Stimulated activated CD8-positive, alpha-beta memory T cell treated with anti-CD3 and anti-CD28 coated beads, Interleukin-2, amount 100 ng/mL, for 1 hour (primary cell): ENCODE measurements around the gene ZBTB18.

Source experiments
- DNase-seq, 2 donors: peaks; one replicate each; pipeline ENCODE4 v3.0.0-alpha.2; 2020; ENCODE audit warnings: low read depth in 2 of 2

Gene ZBTB18

DNA sequence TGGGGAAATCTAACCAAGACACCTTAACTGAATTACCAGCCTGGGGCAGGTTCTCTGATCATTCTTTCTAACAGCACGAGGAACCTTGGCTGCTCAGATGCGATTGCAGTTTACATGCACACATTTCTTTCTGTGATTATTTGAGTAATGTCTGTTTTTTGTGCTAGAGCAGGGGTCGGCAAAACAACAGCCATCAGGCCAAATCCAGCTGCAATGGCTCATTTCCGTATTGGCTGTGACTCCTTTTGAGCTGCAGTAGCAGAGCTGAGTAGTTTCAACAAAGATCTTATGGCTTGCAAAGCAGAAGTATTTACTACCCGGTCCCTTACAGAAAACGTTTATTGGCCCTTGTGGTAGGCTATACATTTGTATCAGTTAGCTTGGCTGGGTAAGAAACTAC is 37.1 kb downstream of the ZBTB18 start:
- no peak for DNase-seq

DNA sequence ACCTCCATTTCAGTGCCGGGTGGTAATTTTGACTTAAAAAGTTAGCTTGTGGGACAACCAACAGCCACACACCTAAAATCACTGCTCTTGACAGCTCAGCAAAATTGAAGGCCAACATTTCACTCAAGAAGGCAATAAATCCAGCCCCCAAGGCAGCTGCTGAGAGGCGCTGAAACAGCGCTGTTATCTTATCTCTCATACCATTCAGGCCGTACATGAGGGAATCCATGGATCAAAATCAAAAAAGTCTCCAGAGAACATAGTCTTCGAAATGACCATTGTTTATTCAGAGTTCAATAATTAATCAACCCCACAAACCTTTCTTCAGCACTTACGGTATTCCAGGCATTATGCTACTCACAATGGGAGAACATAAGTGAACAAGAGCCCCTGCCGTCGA is 38.5 kb downstream of the ZBTB18 start:
- no peak for DNase-seq

GRCh38 chr1:244090645-244091044 is 39.6 kb downstream of the ZBTB18 start:
- no peak for DNase-seq

GRCh38 chr1:244092293-244092963 is 41.3 kb downstream of the ZBTB18 start:
- no peak for DNase-seq

- no peak for DNase-seq
These were observed 42.0 kb downstream of the ZBTB18 start for GRCh38 chr1:244092964-244093638.

- DNase-seq = no peak
These were observed 43.9 kb downstream of the ZBTB18 start for GRCh38 chr1:244094880-244095528.

DNA sequence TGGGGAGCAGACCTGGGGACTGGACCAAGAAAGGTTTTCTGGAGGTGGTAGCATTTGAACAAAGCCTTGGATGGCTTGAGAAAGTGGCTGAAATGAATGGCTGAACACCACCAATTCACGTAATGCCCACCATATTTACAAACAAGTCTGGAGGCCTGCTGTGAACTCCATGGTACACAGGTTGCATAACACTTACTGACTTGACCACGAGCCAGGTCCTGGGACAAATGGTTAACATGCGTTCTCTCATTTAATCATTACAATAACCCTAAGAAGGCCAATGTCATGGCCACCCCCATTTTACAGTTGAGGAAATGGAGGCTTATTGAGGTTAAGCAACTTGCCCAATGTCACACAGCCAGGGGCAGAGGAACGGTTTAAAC is 44.4 kb downstream of the ZBTB18 start:
- no peak for DNase-seq

GRCh38 chr1:244096066-244096610 is 45.1 kb downstream of the ZBTB18 start:
- no peak for DNase-seq

GRCh38 chr1:244096691-244097090 is 45.6 kb downstream of the ZBTB18 start:
- DNase-seq = no peak

DNA sequence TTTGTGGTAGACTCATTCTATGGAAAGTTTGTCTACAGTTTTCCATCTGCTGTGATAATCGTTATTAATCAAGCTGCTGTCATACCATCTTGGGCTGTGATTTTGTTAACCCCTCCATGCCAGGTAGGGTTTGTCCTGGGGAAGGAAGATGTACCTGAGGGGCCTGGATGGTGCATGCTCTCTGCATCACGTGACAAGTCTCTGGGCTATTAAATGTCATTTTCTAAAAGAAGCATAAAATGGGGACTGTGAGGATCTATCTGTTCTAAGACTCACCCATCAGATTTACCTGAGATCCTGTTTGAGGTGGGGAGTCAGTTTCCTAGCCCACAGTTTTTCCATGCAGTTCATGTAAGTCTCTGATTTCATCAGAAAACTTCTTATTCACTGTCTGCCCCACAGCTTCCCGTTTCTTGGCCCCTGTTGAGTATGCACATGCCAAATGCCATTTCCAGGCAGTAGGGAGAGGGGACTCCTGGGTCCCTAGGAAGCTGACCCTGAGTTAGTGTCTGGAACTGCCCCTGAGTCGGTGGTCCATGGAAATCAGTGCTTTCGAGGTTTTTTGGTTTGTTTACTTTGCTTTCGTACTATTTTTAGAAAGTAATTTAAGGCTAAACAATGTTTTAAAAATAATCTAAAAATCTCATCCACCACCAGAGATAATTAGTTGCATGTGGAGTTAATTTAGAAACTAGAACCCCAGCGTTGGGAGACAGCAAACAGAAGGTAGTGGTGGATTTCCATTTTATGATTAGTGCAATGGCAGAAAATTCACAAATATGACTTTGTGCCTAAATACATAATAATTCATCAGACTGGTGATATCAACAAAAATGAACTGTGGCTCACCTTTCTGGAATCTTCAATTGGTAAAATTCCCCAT is 46.7 kb downstream of the ZBTB18 start:
- DNase-seq = no peak

DNA sequence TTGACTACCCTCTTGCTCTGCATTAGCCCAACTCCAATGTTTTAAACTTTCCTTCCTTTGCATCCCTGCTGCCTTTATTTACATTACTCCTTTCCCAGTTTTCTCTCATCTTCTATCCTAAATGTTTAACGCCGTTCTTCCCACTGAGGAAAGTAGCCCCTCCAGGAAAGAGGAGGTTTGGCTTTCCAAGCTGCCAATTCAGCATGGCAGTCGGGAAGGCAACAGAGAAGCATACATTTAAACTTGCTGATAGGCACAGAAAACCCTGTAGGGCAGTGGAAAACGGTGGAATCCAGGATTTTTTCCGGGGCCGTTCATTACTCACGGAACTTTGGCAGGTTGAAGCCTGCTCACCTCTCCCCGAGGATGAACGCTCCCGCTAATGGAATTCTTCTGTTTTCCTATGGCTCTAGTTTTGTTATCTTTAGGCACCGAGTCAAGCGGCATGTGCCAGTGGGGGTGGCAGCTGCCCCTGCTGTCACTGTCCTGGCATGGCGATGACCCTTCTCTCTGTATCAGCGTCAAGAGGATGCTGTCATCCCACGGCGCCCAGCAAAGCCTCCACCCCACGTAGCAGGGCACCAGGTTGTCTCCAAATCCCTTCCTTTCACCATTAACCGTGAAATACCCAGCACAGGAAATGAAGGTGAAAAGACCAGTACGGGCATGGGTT is 48.3 kb downstream of the ZBTB18 start:
- DNase-seq = no peak

DNA sequence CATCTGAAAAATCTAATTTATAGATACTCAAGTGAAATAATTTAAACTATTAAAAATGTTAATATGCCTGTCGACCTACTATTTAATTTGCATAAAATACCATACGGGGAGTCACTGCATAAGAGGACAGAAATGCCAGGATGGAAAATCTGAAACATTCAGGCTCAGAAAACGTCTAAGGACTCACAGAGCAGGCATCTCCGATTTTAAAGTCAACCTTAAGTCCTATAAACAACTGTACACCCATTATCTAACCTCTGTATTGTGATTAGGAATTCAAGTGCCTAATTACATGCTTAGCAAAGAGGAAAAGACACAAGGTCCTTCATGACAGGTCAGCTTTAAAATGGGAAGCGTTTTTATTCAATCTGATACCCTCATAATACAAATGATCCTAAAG is 49.2 kb downstream of the ZBTB18 start:
- DNase-seq = no peak

DNA sequence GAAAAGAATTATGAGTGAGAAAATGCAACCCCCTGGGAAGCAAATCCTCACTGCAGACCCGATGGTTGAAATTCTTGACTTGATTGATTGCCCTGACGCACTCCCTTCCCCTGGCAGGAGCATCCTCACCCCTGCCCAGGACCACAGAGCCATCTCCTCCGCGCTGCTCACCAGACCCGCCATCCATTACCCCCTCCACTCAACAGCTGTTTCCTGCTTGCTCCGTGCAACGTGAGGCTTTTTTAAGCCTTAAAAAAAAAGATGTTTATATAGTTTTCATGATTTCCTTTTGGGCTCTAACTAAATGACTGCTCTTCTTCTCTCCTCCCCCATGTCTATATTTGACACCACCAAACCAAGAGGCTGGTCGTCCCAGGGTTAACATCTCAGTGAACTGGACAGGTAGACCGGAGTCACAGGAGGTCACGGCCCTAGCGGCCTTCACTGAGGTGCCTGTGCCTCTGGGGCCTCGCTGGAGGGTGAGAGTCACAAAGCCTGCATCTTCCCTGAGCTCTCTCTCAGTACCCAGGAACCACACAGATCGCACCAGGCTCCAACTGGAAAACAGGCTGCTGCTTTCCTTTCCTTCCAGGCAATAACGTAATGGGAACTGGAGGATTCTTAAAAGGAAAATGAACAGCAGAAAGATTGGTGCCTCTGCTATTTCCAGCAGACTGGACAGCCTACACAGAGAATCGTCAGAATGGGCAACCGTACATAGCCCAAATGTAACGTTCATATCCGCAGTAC is 49.8 kb downstream of the ZBTB18 start:
- no peak for DNase-seq

- no peak for DNase-seq
These were observed 51.0 kb downstream of the ZBTB18 start for GRCh38 chr1:244102046-244102445.

DNA sequence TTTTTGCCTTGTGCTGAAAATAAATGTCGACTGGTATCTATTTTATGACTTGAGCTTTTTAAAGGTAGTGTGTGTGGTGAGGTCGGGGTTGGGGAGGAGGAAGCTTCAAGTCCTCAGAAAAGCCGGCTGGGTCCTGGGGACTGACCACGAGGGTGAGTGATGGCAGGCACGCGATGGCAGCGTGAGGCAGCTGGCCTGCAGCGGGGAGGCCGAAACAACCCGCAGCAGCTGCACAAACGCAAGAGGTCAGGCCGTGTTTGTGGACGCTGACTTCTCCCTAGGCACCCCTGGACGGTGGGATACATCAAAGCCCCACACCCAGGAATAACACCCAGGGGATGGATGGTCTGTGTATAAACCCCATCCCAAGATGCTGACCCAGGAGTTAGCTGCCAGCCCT is 51.4 kb downstream of the ZBTB18 start:
- DNase-seq = no peak

- DNase-seq = no peak
These were observed 53.4 kb downstream of the ZBTB18 start for GRCh38 chr1:244104309-244105060.

DNA sequence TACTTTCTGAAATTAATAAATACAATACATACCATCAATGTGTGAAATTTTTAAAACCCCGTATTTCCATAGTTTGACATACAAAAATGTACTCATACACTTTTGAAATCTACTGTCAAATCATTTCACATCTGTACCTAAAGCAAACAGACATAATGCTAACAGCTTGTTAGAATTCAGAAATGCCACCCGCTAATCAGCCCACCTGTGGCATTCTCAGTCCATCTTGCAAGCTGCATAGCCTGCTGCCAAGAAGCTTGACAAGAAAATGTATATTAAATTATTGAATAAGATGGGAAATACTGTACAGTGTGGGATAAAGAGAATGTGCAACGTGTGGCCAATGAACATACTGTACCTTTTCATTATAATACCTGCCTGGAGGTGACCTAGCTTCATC is 55.1 kb downstream of the ZBTB18 start:
- no peak for DNase-seq
